T47D (cell line): ENCODE data around the gene NOTCH1.

Experiments used
- DNase-seq, 2 experiments: peaks; one replicate each; pipeline versions ENCODE4 v3.0.0 to v3.0.0-alpha.2; 2011 to 2012; ENCODE audit warnings: low read depth in 1 of 2, low spot score in 1 of 2
- JUND ChIP-seq: IDR thresholded peaks from 2 replicates; pipeline ENCODE4 v1.6.1; 2012; ENCODE audit warnings: low read depth
- in situ Hi-C: cut with HindIII; loops from 2 replicates; pipeline ENCODE4 v1.10.0; 2016; ENCODE audit warnings: low sequenced_read_pairs, low pct_unique_long_range_greater_than_20kb

Gene NOTCH1

GRCh38 chr9:136473354-136473721 lies 72.5 kb downstream of the NOTCH1 start:
- in situ Hi-C loops: no loop called here
- no peak for TF ChIP-seq JUND
- DNase-seq: no peak

GRCh38 chr9:136472640-136473353 lies 73.1 kb downstream of the NOTCH1 start:
- DNase-seq: no peak
- no peak for TF ChIP-seq JUND
- in situ Hi-C loops: no loop called here

GRCh38 chr9:136471802-136472487 lies 73.9 kb downstream of the NOTCH1 start:
- DNase-seq: no peak
- in situ Hi-C loops: no loop called here
- TF ChIP-seq JUND: no peak

GRCh38 chr9:136470792-136471469 lies 74.9 kb downstream of the NOTCH1 start:
- no peak for DNase-seq
- in situ Hi-C loops: no loop called here
- no peak for TF ChIP-seq JUND

- DNase-seq: no peak
- in situ Hi-C loops: no loop called here
- no peak for TF ChIP-seq JUND
Measured at GRCh38 chr9:136470356-136470755, 75.5 kb downstream of the NOTCH1 start.

- no peak for DNase-seq
- in situ Hi-C loops: no loop called here
- TF ChIP-seq JUND: no peak
Measured at GRCh38 chr9:136467766-136468165, 78.1 kb downstream of the NOTCH1 start.

- DNase-seq: no peak
- TF ChIP-seq JUND: no peak
- in situ Hi-C loops: no loop called here
Measured at GRCh38 chr9:136466155-136466541, 79.7 kb downstream of the NOTCH1 start.

- in situ Hi-C loops: no loop called here
- TF ChIP-seq JUND: no peak
- DNase-seq: no peak
Measured at GRCh38 chr9:136465500-136466154, 80.2 kb downstream of the NOTCH1 start.

- in situ Hi-C loops: no loop called here
- no peak for TF ChIP-seq JUND
- no peak for DNase-seq
Measured at GRCh38 chr9:136464241-136464640, 81.6 kb downstream of the NOTCH1 start.

- DNase-seq: no peak
- TF ChIP-seq JUND: no peak
- in situ Hi-C loops: no loop called here
Measured at GRCh38 chr9:136463578-136463977, 82.3 kb downstream of the NOTCH1 start.

GRCh38 chr9:136462664-136463063 lies 83.2 kb downstream of the NOTCH1 start:
- TF ChIP-seq JUND: no peak
- DNase-seq: no peak
- in situ Hi-C loops: no loop called here

- no peak for TF ChIP-seq JUND
- no peak for DNase-seq
- in situ Hi-C loops: no loop called here
Measured at GRCh38 chr9:136460772-136461325, 85.0 kb downstream of the NOTCH1 start.
